Spleen (tissue), 11 donors: ENCODE data around the gene TMPRSS6. TPM values are rescaled to one million over a fixed set of nuclear protein-coding genes. Genes with fewer than 3 reads are reported as not detected.

Experiments used
- DNase-seq: peaks from one replicate; pipeline ENCODE4 v3.0.0-alpha.2; 2020
- H3K27ac ChIP-seq, 8 donors: fragments of 200-600 bp; sonication (generic) in 7 of 8; 1 replicate in 4 of 8; 2 replicates in 4 of 8; pipeline versions ENCODE4 v1.5.0 to v1.8.0; 2016 to 2021; ENCODE audit warnings: inconsistent platforms in 4 of 8, mild to moderate bottlenecking in 4 of 8, moderate library complexity in 1 of 8
- H3K27me3 ChIP-seq, 7 donors: fragments of 200-600 bp; sonication (generic) in 6 of 7; replicated peaks in 1 of 7; 1 replicate in 4 of 7; 2 replicates in 3 of 7; pipeline versions ENCODE4 v1.5.0 to v1.8.0; 2016 to 2021; ENCODE audit warnings: inconsistent platforms in 3 of 7, mild to moderate bottlenecking in 1 of 7
- H3K36me3 ChIP-seq, 6 donors: fragments of 200-600 bp; sonication (generic) in 5 of 6; 1 replicate in 4 of 6; 2 replicates in 2 of 6; pipeline versions ENCODE4 v1.5.0 to v1.8.0; 2016 to 2021; ENCODE audit warnings: inconsistent platforms in 2 of 6
- H3K4me1 ChIP-seq, 6 donors: fragments of 200-600 bp; sonication (generic) in 5 of 6; 1 replicate in 3 of 6; 2 replicates in 3 of 6; pipeline versions ENCODE4 v1.5.0 to v1.8.0; 2016 to 2021; ENCODE audit warnings: inconsistent platforms in 3 of 6
- H3K4me3 ChIP-seq, 8 donors: fragments of 200-600 bp; sonication (generic) in 7 of 8; 1 replicate in 4 of 8; 2 replicates in 4 of 8; pipeline versions ENCODE4 v1.5.0 to v1.8.0; 2016 to 2021; ENCODE audit warnings: inconsistent platforms in 4 of 8, mild to moderate bottlenecking in 4 of 8, moderate library complexity in 2 of 8
- H3K9me3 ChIP-seq, 8 donors: fragments of 200-600 bp; sonication (generic) in 7 of 8; 1 replicate in 4 of 8; 2 replicates in 4 of 8; pipeline versions ENCODE4 v1.5.0 to v1.8.0; 2016 to 2021; ENCODE audit warnings: inconsistent platforms in 4 of 8
- POLR2A ChIP-seq, 3 donors: fragments of 450-650 bp; IDR thresholded peaks; one replicate each; pipeline ENCODE4 v1.5.1; 2017; ENCODE audit warnings: antibody characterized with exemption in 3 of 3, mild to moderate bottlenecking in 1 of 3
- POLR2AphosphoS5 ChIP-seq, 3 donors: sonication (generic); formaldehyde crosslinking; IDR thresholded peaks; one replicate each; pipeline ENCODE4 v1.5.1; 2017; ENCODE audit warnings: antibody characterized with exemption in 3 of 3
- WGBS, 5 donors: extraction: QIAGEN DNeasy Blood & Tissue Kit in 3 of 5; methylation state at CpG; one replicate each; pipeline versions ENCODE4 v1.1.5 to v1.1.7; 2013 to 2018; 5-methylcytosine and 5-hydroxymethylcytosine counted together
- intact Hi-C: fragments of 100-400 bp; cut with DNase I; formaldehyde crosslinking; loops from one replicate; pipeline ENCODE4 v1.15.0; 2023; ENCODE audit warnings: low total_unique reads
- polyA plus RNA-seq, 3 donors: library from polyadenylated mRNA; stranded (reverse); fragments of 200-250 nt; gene quantifications; one replicate each; pipeline ENCODE4 v1.2.1, GENCODE V29; 2013
- total RNA-seq, 7 donors: library from RNA; depleted of rRNA in 3 of 7; stranded (reverse); fragments of >200 nt in 3 of 7; fragmentation: NEBNext Ultra II Directional in 4 of 7; extraction: Animal tissue kit (Norgen Biotek cat#: 25700) in 4 of 7; gene quantifications; one replicate each; pipeline versions ENCODE4 v1.1.0 to v1.2.1, GENCODE V29; 2016 to 2021
- TF ChIP-seq, protein P1 (sequence below), 11 experiments: fragments of 200-600 bp in 7 of 11; fragments of 450-650 bp in 4 of 11; sonication (generic) in 4 of 11; IDR thresholded peaks in 8 of 11; conservative IDR thresholded peaks in 3 of 11; 1 replicate in 7 of 11; 2 replicates in 4 of 11; pipeline versions ENCODE4 v1.4.0 to v1.8.0; 2016 to 2021; ENCODE audit warnings: antibody characterized with exemption in 11 of 11, inconsistent platforms in 4 of 11, mild to moderate bottlenecking in 1 of 11
- donor health status: healthy with polysubstance abuse.
- donor health status: DM: no; HTN: no; CAD: no; lungs with moderate emphysema.
- donor health status: DM: no; HTN: no; CAD: no.
- donor health status: Bipolar disorder and iron deficiency.
- donor health status: healthy.
- donor health status: DM: no; HTN: no; CAD: no.
- donor health status: DM: yes; HTN: yes; CAD: no.

Gene TMPRSS6
- total and polyA plus RNA-seq, 10 donors: 0.09 to 0.55 (median 0.28) TPM; not detected in 5

DNA sequence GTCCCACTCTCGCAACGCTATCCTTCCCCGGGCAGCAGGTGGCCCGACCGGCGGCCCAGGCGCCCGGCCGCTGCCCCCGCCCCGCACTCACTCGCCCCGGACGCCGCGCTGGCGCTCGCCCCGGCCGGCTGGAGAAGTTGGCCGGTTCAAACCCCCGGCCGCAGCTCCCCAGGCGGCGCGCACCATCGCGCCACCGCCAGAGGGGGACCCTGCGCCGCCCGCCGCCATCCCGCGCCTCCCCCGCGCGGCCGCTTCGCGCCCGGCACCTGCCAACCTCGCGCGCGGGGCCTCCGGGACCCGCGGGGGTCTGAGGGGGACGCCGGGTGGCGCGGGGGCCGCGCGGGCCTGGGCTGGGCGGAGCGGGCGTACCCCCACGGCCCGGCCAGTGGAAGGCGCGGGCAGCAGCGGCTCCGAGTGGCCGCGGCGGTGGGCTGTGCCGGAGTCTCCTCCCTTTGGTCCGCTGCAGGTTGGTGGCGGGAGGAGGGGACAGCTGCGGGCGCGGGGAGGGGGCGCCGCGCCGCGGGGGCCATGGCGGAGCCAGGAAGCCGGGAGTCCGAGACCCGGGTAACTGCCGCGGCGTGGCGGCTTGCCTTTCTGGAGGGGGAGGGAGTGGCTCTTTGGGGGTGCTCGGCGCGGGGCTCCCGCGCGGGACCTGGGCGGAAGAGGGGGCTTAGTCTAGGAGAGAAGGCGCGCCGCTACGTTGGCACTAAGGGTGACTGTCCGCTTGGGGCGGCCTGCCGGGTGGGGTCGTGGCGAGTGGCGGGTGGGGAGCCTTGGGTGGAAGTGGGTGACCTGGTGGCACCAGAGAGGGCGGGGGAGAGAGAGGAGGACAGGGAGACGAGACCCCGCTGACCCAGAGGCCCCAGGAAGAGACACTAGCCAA lies 90.0 kb downstream of the TMPRSS6 start, which contains the start of the genes MPST and TST:
TSS of gene MPST (plus strand) at position 434 of the 883 bp plus-strand sequence. CDS start at position 529, 95 bp downstream.
TSS of gene TST (minus strand) at position 139 of the 883 bp plus-strand sequence. CDS start 715 bp downstream, outside the sequence.
- WGBS, 5 donors: 1% methylated on average over 18 to 107 of the region's 107 CpGs
- Histone ChIP-seq H3K36me3 (peaks cover 0 to 9% (median 1%) of the 10 kb centered on the region in 6 donors), H3K27me3 (peaks cover 0 to 6% (median 0%) of the 10 kb centered on the region in 7 donors), H3K4me3 (peak within 1 kb of the TSS; percentile 60 to 94 (median 71)), H3K9me3 (no peaks in the 10 kb centered on the region), H3K27ac (peak within 1 kb of the TSS in 7 of 8 donors; percentile 51 to 87 (median 84)), H3K4me1 (peaks cover 5 to 61% (median 40%) of the 10 kb centered on the region in 6 donors)
- peak in 1 of 3 donors; percentile 62 for TF ChIP-seq POLR2A (IDR thresholded peaks at IDR 0.05)
- peak; percentile 21 to 68 (median 66) for TF ChIP-seq POLR2AphosphoS5 (IDR thresholded peaks at IDR 0.05)
- TF ChIP-seq, protein P1, sequence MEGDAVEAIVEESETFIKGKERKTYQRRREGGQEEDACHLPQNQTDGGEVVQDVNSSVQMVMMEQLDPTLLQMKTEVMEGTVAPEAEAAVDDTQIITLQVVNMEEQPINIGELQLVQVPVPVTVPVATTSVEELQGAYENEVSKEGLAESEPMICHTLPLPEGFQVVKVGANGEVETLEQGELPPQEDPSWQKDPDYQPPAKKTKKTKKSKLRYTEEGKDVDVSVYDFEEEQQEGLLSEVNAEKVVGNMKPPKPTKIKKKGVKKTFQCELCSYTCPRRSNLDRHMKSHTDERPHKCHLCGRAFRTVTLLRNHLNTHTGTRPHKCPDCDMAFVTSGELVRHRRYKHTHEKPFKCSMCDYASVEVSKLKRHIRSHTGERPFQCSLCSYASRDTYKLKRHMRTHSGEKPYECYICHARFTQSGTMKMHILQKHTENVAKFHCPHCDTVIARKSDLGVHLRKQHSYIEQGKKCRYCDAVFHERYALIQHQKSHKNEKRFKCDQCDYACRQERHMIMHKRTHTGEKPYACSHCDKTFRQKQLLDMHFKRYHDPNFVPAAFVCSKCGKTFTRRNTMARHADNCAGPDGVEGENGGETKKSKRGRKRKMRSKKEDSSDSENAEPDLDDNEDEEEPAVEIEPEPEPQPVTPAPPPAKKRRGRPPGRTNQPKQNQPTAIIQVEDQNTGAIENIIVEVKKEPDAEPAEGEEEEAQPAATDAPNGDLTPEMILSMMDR (IDR thresholded peaks at IDR 0.05 in 8 of 11, conservative IDR thresholded peaks at IDR 0.05 in 3 of 11): peak in 2 of 11 experiments; percentile 29
- intact Hi-C loops: no loop called here
- peak; percentile 91 for DNase-seq

DNA sequence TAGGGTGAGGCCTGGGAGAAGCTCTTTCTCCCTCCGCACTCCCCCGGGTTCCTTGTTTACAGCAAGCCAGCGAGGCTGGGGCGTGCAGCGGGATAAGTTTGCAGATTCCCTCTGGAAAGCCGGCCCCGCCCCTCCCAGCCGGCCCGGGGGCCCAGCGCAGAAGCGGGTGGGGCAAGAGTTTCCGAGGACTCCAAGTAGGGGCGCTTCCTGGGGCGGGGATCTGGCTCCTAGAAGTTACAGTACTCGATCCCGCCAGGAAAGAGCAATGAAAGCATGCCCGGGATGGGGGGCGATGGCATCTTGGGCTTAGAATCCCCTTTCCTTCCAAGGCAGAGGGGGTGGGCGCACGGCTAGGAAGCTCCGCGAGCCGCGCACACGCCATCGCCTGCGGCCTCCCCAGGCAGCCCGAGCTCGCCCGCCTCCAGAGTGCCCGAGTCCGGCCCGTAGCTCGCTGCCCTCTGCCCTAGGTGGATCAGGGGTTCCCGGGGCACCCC lies 90.7 kb downstream of the TMPRSS6 start:
- Histone ChIP-seq H3K27me3 (peaks cover 0 to 6% (median 0%) of the 10 kb centered on the region in 7 donors), H3K9me3 (no peaks in the 10 kb centered on the region), H3K4me1 (peaks cover 5 to 60% (median 40%) of the 10 kb centered on the region in 6 donors), H3K36me3 (peaks cover 0 to 2% (median 0%) of the 10 kb centered on the region in 6 donors), H3K27ac (peak overlapping the region in 7 of 8 donors; percentile 51 to 87 (median 84)), H3K4me3 (peak overlapping the region; percentile 60 to 94 (median 71))
- 3 to 33% (median 4%) methylated on average over 6 to 35 of the region's 35 CpGs for WGBS, 5 donors
- DNase-seq: peak; percentile 81
- no peak for TF ChIP-seq POLR2A (IDR thresholded peaks at IDR 0.05)
- no peak for TF ChIP-seq POLR2AphosphoS5 (IDR thresholded peaks at IDR 0.05)
- TF ChIP-seq, protein P1 (IDR thresholded peaks at IDR 0.05 in 8 of 11, conservative IDR thresholded peaks at IDR 0.05 in 3 of 11): peak in 1 of 11 experiments; percentile 15
- intact Hi-C loops: no loop called here

DNA sequence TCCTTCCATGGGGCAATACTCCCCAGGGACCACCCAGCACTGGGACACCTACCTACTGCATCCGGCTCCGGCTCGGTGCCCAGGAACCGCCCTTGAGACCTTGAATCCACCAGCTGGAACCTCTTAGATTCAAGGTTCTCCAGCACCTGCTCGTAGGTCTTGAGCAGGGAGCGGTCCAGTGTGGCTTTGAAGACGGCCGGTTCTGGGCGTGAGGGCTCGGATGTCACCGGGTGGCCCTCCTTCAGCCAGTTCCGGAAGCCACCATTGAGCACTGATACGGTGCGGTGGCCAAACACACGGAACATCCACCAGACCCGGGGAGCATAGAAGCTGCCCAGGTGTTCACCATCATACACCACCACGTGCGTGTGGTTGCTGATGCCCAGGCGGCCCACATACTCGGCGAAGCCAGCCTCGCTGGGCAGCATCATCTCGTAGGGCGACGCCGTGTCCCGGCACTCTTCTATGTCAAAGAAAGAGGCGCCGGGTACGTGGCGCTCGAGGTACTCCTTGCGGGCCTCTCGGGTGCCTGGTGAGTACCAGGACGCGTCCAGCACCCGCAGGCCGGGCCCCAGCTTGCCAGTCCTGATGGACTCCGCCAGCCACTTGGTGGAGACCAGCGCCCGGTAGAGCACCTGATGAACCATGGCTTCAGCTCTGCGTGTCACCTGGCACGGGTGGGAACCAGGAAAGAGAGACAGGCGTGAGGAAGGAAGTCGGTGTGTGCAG lies 91.3 kb downstream of the TMPRSS6 start:
- peak; percentile 80 for DNase-seq
- Histone ChIP-seq H3K27ac (peak overlapping the region in 6 of 8 donors; percentile 31 to 87 (median 82)), H3K27me3 (peaks cover 0 to 6% (median 0%) of the 10 kb centered on the region in 7 donors), H3K36me3 (no peaks in the 10 kb centered on the region), H3K4me1 (peaks cover 5 to 60% (median 40%) of the 10 kb centered on the region in 6 donors), H3K9me3 (no peaks in the 10 kb centered on the region), H3K4me3 (peak overlapping the region; percentile 60 to 94 (median 71))
- TF ChIP-seq, protein P1 (IDR thresholded peaks at IDR 0.05 in 8 of 11, conservative IDR thresholded peaks at IDR 0.05 in 3 of 11): no peak
- TF ChIP-seq POLR2A (IDR thresholded peaks at IDR 0.05) (no peak), POLR2AphosphoS5 (IDR thresholded peaks at IDR 0.05) (no peak)
- WGBS, 5 donors: 75 to 83% (median 83%) methylated on average over 13 to 45 of the region's 45 CpGs
- intact Hi-C loops: no loop called here
